GM23338 (cell line): Measurements from ENCODE around the gene INHBB. TPM values are rescaled to one million over a fixed set of nuclear protein-coding genes. Genes with fewer than 3 reads are reported as not detected.

Experiments
- ATAC-seq: fragments of 200-7000 bp; cut with Tn5 transposase; 3 replicates; pipeline ENCODE4 v1.9.1; 2020
- DNase-seq: peaks from one replicate; pipeline ENCODE4 v3.0.0-alpha.2; 2015; ENCODE audit warnings: low spot score
- H2AFZ ChIP-seq: fragments of 200-600 bp; sonication (generic); 2 replicates; pipeline ENCODE4 v1.8.0; 2016; ENCODE audit warnings: antibody characterized with exemption, mild to moderate bottlenecking, moderate library complexity
- H3F3A ChIP-seq: fragments of 200-600 bp; sonication (generic); replicated peaks from 2 replicates; pipeline ENCODE4 v1.8.0; 2017; ENCODE audit warnings: antibody characterized with exemption, mixed run types, low read depth
- H3K27ac ChIP-seq: fragments of 200-600 bp; sonication (generic); 2 replicates; pipeline ENCODE4 v1.6.1; 2016; ENCODE audit warnings: low read depth
- H3K27me3 ChIP-seq: fragments of 200-600 bp; sonication (generic); 2 replicates; pipeline ENCODE4 v1.8.0; 2016; ENCODE audit warnings: mild to moderate bottlenecking, mixed run types, moderate library complexity; ENCODE audit not compliant: insufficient read depth
- H3K36me3 ChIP-seq: fragments of 200-600 bp; sonication (generic); 2 replicates; pipeline ENCODE4 v1.8.0; 2016; ENCODE audit warnings: mild to moderate bottlenecking; ENCODE audit not compliant: insufficient read depth
- H3K4me1 ChIP-seq: fragments of 200-600 bp; sonication (generic); 2 replicates; pipeline ENCODE4 v1.8.0; 2016; ENCODE audit warnings: mild to moderate bottlenecking, moderate library complexity; ENCODE audit not compliant: insufficient read depth
- H3K4me2 ChIP-seq: fragments of 200-600 bp; sonication (generic); 2 replicates; pipeline ENCODE4 v1.7.1; 2017; ENCODE audit warnings: mixed run types
- H3K4me3 ChIP-seq: fragments of 200-600 bp; sonication (generic); 2 replicates; pipeline ENCODE4 v1.6.1; 2016; ENCODE audit warnings: mixed run types
- H3K79me2 ChIP-seq: fragments of 200-600 bp; sonication (generic); replicated peaks from 2 replicates; pipeline ENCODE4 v1.8.0; 2017; ENCODE audit warnings: mild to moderate bottlenecking; ENCODE audit not compliant: insufficient read depth
- H3K9me2 ChIP-seq: fragments of 200-600 bp; sonication (generic); 2 replicates; pipeline ENCODE4 v1.8.0; 2017; ENCODE audit not compliant: insufficient read depth
- H4K20me1 ChIP-seq: fragments of 200-600 bp; sonication (generic); replicated peaks from 2 replicates; pipeline ENCODE4 v1.8.0; 2017; ENCODE audit warnings: mild to moderate bottlenecking; ENCODE audit not compliant: insufficient read depth
- H3K27ac Mint-ChIP-seq: 2 replicates; pipeline ENCODE4 v1.8.0; 2020; ENCODE audit warnings: inconsistent platforms, mild to moderate bottlenecking, moderate library complexity, mixed read lengths
- H3K27me3 Mint-ChIP-seq: 3 replicates; pipeline ENCODE4 v1.8.0; 2022; ENCODE audit warnings: low read depth, mild to moderate bottlenecking, moderate library complexity, mixed read lengths, inconsistent platforms; ENCODE audit not compliant: insufficient read depth, poor library complexity
- H3K36me3 Mint-ChIP-seq: 3 replicates; pipeline ENCODE4 v1.8.0; 2021; ENCODE audit warnings: low read depth, mild to moderate bottlenecking, inconsistent platforms, moderate library complexity, mixed read lengths
- H3K4me1 Mint-ChIP-seq: 3 replicates; pipeline ENCODE4 v1.8.0; 2020; ENCODE audit warnings: mild to moderate bottlenecking, inconsistent platforms, mixed read lengths
- H3K4me3 Mint-ChIP-seq: 3 replicates; pipeline ENCODE4 v1.8.0; 2021; ENCODE audit warnings: moderate library complexity, mild to moderate bottlenecking, inconsistent platforms, mixed read lengths
- H3K9me3 Mint-ChIP-seq: 3 replicates; pipeline ENCODE4 v1.8.0; 2020; ENCODE audit warnings: moderate library complexity, mild to moderate bottlenecking, inconsistent platforms, mixed read lengths
- CREB1 ChIP-seq: fragments of 250-450 bp; sonication (Bioruptor Pico); IDR thresholded peaks from 2 replicates; pipeline ENCODE4 v1.5.0; 2020; ENCODE audit warnings: low read depth, mild to moderate bottlenecking, moderate library complexity
- EZH2 ChIP-seq: fragments of 200-600 bp; sonication (generic); IDR thresholded peaks from one replicate; pipeline ENCODE4 v1.8.0; 2017; ENCODE audit warnings: antibody characterized with exemption, mild to moderate bottlenecking, low read depth; ENCODE audit not compliant: unreplicated experiment
- JUNB ChIP-seq: IDR thresholded peaks from one replicate; pipeline ENCODE4 v1.6.1; 2016; ENCODE audit warnings: antibody characterized with exemption; ENCODE audit not compliant: unreplicated experiment
- NANOG ChIP-seq: IDR thresholded peaks from 2 replicates; pipeline ENCODE4 v1.6.1; 2016; ENCODE audit warnings: antibody characterized with exemption, borderline replicate concordance
- STAT1 ChIP-seq: IDR thresholded peaks from one replicate; pipeline ENCODE4 v1.6.1; 2016; ENCODE audit warnings: antibody characterized with exemption; ENCODE audit not compliant: unreplicated experiment
- ZNF331 ChIP-seq: fragments of 250-450 bp; sonication (Bioruptor Pico); IDR thresholded peaks from 2 replicates; pipeline ENCODE4 v1.5.0; 2020; ENCODE audit warnings: low read depth, mild to moderate bottlenecking, moderate library complexity
- polyA plus RNA-seq: library from polyadenylated mRNA; unstranded; fragments of >200 nt; fragmentation: Nextera tagmentation; extraction: Ambion mirVana; gene quantifications from 2 replicates; pipeline ENCODE4 v1.2.1, GENCODE V29; 2016
- total RNA-seq: library from RNA; depleted of rRNA; stranded (reverse); fragments of >200 nt; shearing (Covaris generic); gene quantifications from 2 replicates; pipeline ENCODE4 v1.2.3, GENCODE V29; 2014
- TF ChIP-seq, protein P1 (sequence below): IDR thresholded peaks from one replicate; pipeline ENCODE4 v1.6.1; 2018; ENCODE audit warnings: antibody characterized with exemption; ENCODE audit not compliant: unreplicated experiment
- TF ChIP-seq, protein P2 (sequence below), 2 experiments: fragments of 200-600 bp in 1 of 2; sonication (generic) in 1 of 2; conservative IDR thresholded peaks; 2 replicates each; pipeline versions ENCODE4 v1.5.1 to v1.6.1; 2016 to 2017; ENCODE audit warnings: antibody characterized with exemption in 2 of 2, low read depth in 2 of 2, mild to moderate bottlenecking in 2 of 2, moderate library complexity in 1 of 2
- TF ChIP-seq, protein P3 (sequence below): IDR thresholded peaks from 2 replicates; pipeline ENCODE4 v1.6.1; 2016; ENCODE audit warnings: antibody characterized with exemption
- TF ChIP-seq, protein P4 (sequence below): fragments of 250-450 bp; sonication (Bioruptor Pico); IDR thresholded peaks from 2 replicates; pipeline ENCODE4 v1.5.0; 2020; ENCODE audit warnings: mild to moderate bottlenecking, moderate library complexity

INHBB gene
- total and polyA plus RNA-seq, 2 experiments from 2014 or later: 0.21 TPM; not detected in 1

DNA sequence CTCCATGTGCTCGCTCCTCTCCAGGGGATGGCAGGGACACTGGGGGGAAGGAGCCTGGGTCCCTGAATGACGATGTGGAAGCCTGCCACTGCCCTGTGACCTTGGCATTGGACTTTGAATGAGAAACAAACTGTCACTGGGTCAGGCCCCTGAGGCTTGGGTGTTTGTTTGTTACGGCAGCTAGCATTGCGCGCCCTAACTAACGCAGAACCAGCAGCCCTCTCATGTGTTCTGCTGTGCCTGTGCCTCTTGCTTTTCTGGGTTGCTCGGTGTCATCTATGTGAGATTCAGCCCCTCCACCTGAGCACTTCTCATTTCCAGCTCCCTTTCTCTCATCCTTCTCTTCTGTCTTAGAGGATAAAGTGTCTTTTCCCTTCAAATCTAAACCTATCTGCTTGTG, 23.6 kb upstream of the INHBB start (continued):
- TF ChIP-seq, protein P1, sequence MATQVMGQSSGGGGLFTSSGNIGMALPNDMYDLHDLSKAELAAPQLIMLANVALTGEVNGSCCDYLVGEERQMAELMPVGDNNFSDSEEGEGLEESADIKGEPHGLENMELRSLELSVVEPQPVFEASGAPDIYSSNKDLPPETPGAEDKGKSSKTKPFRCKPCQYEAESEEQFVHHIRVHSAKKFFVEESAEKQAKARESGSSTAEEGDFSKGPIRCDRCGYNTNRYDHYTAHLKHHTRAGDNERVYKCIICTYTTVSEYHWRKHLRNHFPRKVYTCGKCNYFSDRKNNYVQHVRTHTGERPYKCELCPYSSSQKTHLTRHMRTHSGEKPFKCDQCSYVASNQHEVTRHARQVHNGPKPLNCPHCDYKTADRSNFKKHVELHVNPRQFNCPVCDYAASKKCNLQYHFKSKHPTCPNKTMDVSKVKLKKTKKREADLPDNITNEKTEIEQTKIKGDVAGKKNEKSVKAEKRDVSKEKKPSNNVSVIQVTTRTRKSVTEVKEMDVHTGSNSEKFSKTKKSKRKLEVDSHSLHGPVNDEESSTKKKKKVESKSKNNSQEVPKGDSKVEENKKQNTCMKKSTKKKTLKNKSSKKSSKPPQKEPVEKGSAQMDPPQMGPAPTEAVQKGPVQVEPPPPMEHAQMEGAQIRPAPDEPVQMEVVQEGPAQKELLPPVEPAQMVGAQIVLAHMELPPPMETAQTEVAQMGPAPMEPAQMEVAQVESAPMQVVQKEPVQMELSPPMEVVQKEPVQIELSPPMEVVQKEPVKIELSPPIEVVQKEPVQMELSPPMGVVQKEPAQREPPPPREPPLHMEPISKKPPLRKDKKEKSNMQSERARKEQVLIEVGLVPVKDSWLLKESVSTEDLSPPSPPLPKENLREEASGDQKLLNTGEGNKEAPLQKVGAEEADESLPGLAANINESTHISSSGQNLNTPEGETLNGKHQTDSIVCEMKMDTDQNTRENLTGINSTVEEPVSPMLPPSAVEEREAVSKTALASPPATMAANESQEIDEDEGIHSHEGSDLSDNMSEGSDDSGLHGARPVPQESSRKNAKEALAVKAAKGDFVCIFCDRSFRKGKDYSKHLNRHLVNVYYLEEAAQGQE: no peak
- no peak for TF ChIP-seq JUNB
- TF ChIP-seq, protein P2, sequence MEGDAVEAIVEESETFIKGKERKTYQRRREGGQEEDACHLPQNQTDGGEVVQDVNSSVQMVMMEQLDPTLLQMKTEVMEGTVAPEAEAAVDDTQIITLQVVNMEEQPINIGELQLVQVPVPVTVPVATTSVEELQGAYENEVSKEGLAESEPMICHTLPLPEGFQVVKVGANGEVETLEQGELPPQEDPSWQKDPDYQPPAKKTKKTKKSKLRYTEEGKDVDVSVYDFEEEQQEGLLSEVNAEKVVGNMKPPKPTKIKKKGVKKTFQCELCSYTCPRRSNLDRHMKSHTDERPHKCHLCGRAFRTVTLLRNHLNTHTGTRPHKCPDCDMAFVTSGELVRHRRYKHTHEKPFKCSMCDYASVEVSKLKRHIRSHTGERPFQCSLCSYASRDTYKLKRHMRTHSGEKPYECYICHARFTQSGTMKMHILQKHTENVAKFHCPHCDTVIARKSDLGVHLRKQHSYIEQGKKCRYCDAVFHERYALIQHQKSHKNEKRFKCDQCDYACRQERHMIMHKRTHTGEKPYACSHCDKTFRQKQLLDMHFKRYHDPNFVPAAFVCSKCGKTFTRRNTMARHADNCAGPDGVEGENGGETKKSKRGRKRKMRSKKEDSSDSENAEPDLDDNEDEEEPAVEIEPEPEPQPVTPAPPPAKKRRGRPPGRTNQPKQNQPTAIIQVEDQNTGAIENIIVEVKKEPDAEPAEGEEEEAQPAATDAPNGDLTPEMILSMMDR (conservative IDR thresholded peaks at IDR 0.05; ENCODE audit: low read depth in 2 of 2): no peak
- TF ChIP-seq CREB1 (CRISPR knock-in tag): no peak
- no peak for TF ChIP-seq NANOG
- TF ChIP-seq, protein P3, sequence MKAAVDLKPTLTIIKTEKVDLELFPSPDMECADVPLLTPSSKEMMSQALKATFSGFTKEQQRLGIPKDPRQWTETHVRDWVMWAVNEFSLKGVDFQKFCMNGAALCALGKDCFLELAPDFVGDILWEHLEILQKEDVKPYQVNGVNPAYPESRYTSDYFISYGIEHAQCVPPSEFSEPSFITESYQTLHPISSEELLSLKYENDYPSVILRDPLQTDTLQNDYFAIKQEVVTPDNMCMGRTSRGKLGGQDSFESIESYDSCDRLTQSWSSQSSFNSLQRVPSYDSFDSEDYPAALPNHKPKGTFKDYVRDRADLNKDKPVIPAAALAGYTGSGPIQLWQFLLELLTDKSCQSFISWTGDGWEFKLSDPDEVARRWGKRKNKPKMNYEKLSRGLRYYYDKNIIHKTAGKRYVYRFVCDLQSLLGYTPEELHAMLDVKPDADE: no peak
- no peak for TF ChIP-seq EZH2

DNA sequence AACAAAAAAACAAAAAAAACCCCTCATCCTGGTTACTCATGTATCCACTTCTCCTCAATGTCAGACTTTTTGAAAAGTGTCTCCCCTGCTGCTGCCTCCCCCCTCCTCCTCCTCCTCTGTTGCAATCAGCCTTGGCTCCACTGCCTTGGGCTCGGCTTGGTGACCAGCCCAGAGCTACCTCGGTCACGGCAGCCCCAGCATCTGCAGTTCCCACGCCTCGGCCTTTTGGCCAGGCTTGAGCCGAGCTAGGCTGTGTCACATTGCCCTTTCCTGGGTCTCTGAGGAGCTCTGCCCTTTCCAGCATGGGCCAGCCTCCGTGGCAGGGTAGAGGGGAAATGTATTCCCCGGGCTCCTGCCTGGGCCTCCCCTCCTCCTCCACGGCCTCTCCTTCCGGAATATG, 22.7 kb upstream of the INHBB start:
- no peaks in the 10 kb centered on the region for H3K9me2 ChIP-seq
- Mint-ChIP-seq H3K36me3 (no peaks in the 10 kb centered on the region; the same call in 2 of the 3 replicates), H3K27ac (no peak overlapping the region), H3K4me3 (no peak overlapping the region), H3K9me3 (no peaks in the 10 kb centered on the region), H3K4me1 (no peaks in the 10 kb centered on the region), H3K27me3 (peaks cover 18% of the 10 kb centered on the region)
- DNase-seq (no peak), ATAC-seq (no peak)
- no peaks in the 10 kb centered on the region for H3K36me3 ChIP-seq
- H3K4me2 ChIP-seq: no peak overlapping the region
- H3K27me3 ChIP-seq: no peaks in the 10 kb centered on the region
- no peaks in the 10 kb centered on the region for H3K79me2 ChIP-seq
- H2AFZ ChIP-seq: no peak overlapping the region
- H3K27ac ChIP-seq: no peak overlapping the region
- H4K20me1 ChIP-seq: no peaks in the 10 kb centered on the region
- H3K4me3 ChIP-seq: no peak overlapping the region
- H3K4me1 ChIP-seq: no peaks in the 10 kb centered on the region
- H3F3A ChIP-seq: no peaks in the 10 kb centered on the region
- TF ChIP-seq, protein P2 (conservative IDR thresholded peaks at IDR 0.05; ENCODE audit: low read depth in 2 of 2): no peak
- no peak for TF ChIP-seq EZH2
- TF ChIP-seq STAT1: no peak
- no peak for TF ChIP-seq NANOG
- TF ChIP-seq ZNF331 (CRISPR knock-in tag): no peak
- TF ChIP-seq, protein P4, sequence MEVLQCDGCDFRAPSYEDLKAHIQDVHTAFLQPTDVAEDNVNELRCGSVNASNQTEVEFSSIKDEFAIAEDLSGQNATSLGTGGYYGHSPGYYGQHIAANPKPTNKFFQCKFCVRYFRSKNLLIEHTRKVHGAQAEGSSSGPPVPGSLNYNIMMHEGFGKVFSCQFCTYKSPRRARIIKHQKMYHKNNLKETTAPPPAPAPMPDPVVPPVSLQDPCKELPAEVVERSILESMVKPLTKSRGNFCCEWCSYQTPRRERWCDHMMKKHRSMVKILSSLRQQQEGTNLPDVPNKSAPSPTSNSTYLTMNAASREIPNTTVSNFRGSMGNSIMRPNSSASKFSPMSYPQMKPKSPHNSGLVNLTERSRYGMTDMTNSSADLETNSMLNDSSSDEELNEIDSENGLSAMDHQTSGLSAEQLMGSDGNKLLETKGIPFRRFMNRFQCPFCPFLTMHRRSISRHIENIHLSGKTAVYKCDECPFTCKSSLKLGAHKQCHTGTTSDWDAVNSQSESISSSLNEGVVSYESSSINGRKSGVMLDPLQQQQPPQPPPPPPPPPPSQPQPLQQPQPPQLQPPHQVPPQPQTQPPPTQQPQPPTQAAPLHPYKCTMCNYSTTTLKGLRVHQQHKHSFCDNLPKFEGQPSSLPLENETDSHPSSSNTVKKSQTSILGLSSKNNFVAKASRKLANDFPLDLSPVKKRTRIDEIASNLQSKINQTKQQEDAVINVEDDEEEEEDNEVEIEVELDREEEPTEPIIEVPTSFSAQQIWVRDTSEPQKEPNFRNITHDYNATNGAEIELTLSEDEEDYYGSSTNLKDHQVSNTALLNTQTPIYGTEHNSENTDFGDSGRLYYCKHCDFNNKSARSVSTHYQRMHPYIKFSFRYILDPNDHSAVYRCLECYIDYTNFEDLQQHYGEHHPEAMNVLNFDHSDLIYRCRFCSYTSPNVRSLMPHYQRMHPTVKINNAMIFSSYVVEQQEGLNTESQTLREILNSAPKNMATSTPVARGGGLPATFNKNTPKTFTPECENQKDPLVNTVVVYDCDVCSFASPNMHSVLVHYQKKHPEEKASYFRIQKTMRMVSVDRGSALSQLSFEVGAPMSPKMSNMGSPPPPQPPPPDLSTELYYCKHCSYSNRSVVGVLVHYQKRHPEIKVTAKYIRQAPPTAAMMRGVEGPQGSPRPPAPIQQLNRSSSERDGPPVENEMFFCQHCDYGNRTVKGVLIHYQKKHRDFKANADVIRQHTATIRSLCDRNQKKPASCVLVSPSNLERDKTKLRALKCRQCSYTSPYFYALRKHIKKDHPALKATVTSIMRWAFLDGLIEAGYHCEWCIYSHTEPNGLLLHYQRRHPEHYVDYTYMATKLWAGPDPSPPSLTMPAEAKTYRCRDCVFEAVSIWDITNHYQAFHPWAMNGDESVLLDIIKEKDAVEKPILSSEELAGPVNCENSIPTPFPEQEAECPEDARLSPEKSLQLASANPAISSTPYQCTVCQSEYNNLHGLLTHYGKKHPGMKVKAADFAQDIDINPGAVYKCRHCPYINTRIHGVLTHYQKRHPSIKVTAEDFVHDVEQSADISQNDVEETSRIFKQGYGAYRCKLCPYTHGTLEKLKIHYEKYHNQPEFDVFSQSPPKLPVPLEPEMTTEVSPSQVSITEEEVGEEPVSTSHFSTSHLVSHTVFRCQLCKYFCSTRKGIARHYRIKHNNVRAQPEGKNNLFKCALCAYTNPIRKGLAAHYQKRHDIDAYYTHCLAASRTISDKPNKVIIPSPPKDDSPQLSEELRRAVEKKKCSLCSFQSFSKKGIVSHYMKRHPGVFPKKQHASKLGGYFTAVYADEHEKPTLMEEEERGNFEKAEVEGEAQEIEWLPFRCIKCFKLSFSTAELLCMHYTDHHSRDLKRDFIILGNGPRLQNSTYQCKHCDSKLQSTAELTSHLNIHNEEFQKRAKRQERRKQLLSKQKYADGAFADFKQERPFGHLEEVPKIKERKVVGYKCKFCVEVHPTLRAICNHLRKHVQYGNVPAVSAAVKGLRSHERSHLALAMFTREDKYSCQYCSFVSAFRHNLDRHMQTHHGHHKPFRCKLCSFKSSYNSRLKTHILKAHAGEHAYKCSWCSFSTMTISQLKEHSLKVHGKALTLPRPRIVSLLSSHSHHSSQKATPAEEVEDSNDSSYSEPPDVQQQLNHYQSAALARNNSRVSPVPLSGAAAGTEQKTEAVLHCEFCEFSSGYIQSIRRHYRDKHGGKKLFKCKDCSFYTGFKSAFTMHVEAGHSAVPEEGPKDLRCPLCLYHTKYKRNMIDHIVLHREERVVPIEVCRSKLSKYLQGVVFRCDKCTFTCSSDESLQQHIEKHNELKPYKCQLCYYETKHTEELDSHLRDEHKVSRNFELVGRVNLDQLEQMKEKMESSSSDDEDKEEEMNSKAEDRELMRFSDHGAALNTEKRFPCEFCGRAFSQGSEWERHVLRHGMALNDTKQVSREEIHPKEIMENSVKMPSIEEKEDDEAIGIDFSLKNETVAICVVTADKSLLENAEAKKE (CRISPR knock-in tag): no peak
